HG03097 (cell line): ENCODE results near the gene SLC15A4.
"Not testable (repeated sequence)": the region's sequence is repeated elsewhere in the genome, so short reads cannot be mapped to it uniquely, and the experiment has no call there.

Experiments used
- ATAC-seq: cut with Tn5 transposase; IDR thresholded peaks from one replicate; pipeline ENCODE4 v1.9.1; 2021; ENCODE audit not compliant: unreplicated experiment, low FRiP score

SLC15A4 gene

GRCh38 chr12:128846671-128847070 lies 22.9 kb upstream of the SLC15A4 start:
- not testable (repeated sequence) for ATAC-seq

- no peak for ATAC-seq
These were observed 20.4 kb upstream of the SLC15A4 start for GRCh38 chr12:128844031-128844635.

GRCh38 chr12:128843538-128843937 lies 19.8 kb upstream of the SLC15A4 start:
- ATAC-seq: no peak

GRCh38 chr12:128842579-128842978 lies 18.8 kb upstream of the SLC15A4 start:
- ATAC-seq: no peak

DNA sequence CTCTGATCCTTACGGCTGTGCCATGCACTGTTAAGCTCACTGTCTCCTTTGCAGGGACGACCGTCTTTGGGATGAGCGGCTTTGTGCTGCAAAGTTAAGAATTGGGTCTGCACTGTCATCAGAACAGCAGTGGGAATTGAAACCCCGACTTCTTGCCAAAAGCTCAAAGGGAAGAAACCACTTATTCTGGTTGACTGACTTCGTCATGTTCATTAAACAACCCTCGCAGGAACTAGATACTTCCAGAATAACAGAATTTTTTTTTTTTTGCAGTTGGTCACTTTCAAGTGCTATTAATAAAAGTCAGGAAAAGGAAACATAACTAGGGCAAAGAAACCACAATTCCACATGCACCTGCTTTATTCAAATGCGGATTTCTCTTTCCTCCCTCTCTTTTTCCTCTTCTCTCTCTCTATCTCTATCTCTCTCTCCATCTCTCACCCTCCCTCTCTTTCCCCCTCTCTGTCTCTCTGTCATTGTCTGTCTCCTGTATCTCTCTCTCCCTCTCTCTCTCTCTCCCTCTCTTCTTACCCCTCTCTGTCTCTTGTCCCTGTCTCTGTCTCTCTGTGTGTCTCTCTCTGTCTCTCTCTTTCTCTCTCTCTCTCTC lies 17.2 kb upstream of the SLC15A4 start:
- peak; percentile 88 for ATAC-seq

DNA sequence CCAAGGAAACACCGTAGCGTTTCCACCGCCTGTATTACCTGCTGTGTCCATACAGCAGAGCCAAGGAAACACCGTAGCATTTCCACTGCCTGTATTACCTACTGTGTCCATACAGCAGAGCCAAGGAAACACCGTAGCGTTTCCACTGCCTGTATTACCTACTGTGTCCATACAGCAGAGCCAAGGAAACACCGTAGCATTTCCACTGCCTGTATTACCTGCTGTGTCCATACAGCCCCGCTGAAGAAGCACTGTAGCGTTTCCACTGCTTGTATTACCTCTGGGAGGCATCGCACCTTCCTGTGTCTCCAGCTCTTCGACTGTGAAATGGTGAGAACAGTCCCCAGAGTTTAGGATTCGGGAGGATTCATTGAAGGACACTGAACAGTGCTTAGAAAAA lies 16.1 kb upstream of the SLC15A4 start:
- ATAC-seq: not testable (repeated sequence)

- ATAC-seq: no peak
These were observed 9.7 kb upstream of the SLC15A4 start for GRCh38 chr12:128833418-128833817.

DNA sequence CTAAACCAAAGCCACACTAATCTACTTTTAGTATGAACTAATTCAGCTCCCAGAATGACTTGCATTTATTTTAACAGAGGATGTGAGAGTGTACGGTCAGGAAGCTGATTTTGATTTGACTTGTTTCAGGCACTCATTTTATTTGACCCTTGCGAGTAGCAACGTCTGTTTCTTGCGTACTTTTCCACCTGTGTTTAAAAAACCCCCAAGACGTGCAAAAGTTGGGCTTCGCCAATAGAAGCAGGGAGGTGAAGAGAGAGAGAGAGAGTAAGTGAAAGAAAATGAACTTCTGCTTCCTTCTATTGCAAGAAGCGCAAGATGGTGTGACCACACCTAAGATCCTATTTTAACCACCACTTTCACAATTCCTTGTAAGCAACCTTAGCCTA lies 6.7 kb upstream of the SLC15A4 start:
- peak; percentile 44 for ATAC-seq

GRCh38 chr12:128829861-128830504 lies 6.2 kb upstream of the SLC15A4 start:
- ATAC-seq: peak; percentile 88

DNA sequence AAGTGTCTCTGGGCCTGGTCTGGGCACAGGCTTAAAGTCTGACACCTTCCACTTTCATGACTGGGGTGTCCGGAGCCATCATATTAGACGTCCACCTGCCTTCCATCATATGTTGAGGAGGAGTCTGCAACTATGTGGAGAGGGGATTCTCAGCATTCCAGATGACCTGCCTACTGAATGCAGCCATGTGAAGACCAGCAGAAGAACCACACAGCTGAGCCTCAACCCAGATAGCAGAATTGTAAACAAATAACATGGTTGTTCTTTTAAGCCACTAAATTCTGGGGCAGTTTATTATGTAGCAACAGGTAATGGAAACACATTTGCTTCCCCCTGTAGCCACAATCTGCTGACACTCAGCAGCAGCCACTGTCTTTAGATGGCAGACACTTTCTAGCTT lies 4.0 kb upstream of the SLC15A4 start:
- ATAC-seq: no peak

DNA sequence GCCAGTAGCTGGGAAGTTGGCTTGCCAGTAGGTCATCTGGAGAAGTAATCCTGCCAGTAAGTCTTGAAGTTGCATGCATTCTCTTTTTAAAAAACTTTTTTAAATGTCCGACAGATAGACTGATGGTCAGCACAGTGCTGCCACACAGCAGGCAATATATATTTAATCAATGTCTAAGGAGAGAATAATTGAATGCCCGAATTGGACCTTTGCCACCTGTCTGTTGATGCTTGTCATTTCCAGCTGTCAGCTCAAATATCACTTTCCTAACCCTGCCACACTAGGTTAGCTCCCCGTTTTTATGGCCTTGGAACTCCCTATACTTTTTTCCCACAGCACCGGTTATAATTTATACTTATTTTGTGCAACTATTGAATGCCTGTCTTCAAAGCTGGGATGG lies 2.1 kb upstream of the SLC15A4 start:
- no peak for ATAC-seq

- peak; percentile 11 for ATAC-seq
These were observed 392 bp downstream of the SLC15A4 start for GRCh38 chr12:128823216-128823915.

DNA sequence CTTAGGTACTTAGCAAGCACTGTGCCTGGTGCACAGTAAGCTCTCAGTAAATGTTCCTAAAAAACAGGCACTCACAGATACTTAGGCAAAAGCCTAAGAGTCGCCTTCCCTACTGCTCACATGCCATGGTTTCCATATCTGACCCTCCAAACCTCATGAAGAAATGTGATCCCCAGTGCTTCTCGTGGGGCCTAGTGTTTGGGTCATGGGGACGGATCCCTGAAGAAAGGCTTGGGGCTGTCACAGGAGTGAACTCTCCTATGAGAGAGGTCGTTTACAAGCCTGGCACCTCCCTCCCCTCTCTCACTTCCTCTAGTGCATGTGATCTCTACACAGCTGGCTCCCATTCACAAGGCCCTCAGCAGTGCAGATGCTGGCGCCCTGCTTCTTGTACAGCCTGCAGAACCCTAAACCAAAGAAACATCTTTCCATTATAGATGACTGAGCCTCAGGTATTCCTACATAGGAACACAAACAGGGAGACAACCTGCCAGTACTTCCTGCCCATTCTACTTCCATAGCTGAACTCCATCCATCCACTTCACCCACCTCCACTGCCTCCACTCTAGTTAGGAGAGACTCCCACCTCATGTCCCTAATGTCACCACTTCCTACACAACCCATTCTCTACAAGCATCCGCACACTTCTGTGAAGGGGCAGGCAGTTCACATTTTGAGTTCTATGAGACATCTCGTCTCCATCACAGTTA lies 2.9 kb downstream of the SLC15A4 start:
- peak; percentile 49 for ATAC-seq

DNA sequence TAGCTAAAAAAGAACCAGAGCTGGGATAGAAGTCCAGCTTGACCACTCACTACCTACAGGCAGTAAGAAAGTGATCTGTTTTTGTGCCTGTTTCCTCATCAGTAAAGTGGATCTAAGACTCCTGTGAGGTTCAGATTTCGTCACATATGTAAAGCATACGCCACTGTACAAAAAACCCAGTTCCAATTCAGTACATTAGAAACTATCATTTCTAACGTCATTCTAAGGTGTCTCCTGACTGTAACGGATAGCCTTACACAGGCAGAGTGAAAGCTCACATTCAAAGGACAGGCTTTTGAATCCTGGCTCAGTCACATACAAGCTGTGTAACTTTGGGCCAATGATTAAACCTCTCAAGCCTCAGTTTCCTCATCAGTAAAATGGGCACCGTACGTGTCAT lies 3.5 kb downstream of the SLC15A4 start:
- no peak for ATAC-seq

GRCh38 chr12:128819293-128820144 lies 4.2 kb downstream of the SLC15A4 start:
- no peak for ATAC-seq

GRCh38 chr12:128818065-128819022 lies 5.4 kb downstream of the SLC15A4 start:
- peak; percentile 38 for ATAC-seq

DNA sequence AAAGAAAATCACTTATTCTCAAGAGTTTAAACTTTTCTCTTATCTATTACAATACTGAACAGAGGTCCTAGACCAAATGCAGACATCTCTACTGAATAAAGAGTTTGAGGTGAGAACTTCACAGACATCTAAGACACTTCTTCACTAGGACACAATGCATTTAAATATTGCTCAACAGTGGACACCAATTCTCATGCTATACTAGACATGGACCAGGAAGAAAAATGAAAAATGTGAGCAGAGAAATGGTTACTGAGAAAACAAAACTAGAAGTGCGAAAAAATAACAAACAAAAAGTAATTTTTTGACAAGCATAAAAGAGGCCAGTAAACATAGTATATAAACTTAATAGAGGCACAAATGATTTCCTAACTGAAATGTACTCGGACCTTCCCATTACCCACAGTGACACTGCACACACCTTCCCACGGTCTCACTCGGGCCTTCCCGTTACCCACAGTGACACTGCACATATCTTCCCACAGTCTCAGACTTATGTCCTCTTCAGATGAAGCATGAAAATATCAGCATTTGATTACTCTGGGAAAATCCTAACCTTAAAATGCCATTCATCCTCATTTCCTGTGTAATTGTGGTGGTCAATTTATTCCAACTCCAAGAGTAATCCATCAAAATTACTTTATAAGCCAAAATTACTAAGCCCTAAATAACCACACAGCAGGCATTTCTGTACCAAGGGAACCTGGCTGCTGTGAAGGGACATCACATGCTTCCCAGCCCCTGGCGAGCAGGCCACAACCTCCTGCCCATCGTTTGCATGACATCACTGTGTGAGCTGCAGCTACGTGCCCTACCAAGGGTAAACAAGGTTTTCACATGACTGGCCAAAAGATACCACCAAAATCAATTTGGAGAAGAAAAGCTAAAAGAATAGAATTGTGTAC lies 6.4 kb downstream of the SLC15A4 start:
- ATAC-seq: peak; percentile 48

DNA sequence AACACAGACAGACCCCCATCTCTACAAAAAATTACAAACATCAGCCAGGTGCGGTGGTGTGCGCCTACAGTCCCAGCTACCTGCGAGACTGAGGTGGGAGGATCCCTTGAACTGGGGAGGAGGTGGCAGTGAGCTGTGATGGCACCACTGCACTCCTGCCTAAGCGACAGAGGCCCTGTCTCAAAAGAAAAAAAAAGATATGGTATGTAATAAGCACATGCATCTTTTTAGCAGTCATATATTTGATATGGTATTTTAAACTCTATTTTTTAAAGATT lies 7.2 kb downstream of the SLC15A4 start:
- no peak for ATAC-seq
